Astrocyte of the spinal cord (primary cell): Measurements from ENCODE around the gene PLBD2.

Experiments used
- DNase-seq: peaks from one replicate; pipeline ENCODE4 v3.0.0; 2011; ENCODE audit warnings: low read depth, low spot score
- H3K4me3 ChIP-seq: 2 replicates; pipeline ENCODE4 v1.5.1; 2011; ENCODE audit warnings: low read depth, mild to moderate bottlenecking, low read length, moderate library complexity
- CTCF ChIP-seq: IDR thresholded peaks from 2 replicates; pipeline ENCODE4 v1.5.1; 2012; ENCODE audit warnings: low read depth, mild to moderate bottlenecking, low read length, inconsistent platforms
- in situ Hi-C: cut with HindIII; loops from 2 replicates; pipeline ENCODE4 v1.10.0; 2017; ENCODE audit warnings: low sequenced_read_pairs

PLBD2 gene

DNA sequence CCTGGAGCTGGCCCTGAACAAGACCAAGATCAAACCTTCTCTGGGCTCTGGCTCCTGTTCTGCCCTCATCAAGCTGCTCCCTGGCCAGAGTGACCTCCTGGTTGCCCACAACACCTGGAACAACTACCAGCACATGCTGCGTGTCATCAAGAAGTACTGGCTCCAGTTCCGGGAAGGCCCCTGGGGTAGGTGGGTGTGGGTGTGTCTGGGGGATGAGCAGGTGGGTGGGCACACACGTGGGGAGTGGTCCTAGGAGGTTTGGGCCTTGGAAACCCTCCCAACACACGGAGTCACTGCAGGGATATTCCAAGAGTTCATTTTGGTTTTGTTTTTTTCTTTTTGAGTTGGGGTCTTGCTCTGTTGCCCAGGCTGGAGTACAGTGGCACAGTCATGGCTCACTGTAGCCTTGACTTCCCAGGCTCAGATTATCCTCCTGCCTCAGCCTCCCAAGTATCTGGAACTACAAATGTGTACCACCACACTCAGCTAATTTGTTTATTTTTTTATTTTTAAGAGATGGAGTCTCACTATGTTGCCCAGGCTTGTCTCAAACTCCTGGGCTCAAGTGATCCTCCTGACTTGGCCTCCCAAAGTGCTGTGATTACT is 16.5 kb downstream of the PLBD2 start:
- H3K4me3 ChIP-seq: no peak overlapping the region
- DNase-seq: no peak
- in situ Hi-C loops: no loop called here
- no peak for TF ChIP-seq CTCF

- H3K4me3 ChIP-seq: no peak overlapping the region
- DNase-seq: no peak
- in situ Hi-C loops: no loop called here
- no peak for TF ChIP-seq CTCF
These were observed 19.9 kb downstream of the PLBD2 start for GRCh38 chr12:113378291-113378690.

- no peak for TF ChIP-seq CTCF
- DNase-seq: no peak
- in situ Hi-C loops: no loop called here
- no peak overlapping the region for H3K4me3 ChIP-seq
These were observed 22.8 kb downstream of the PLBD2 start for GRCh38 chr12:113381220-113381619.

GRCh38 chr12:113382206-113382605 is 23.8 kb downstream of the PLBD2 start:
- no peak overlapping the region for H3K4me3 ChIP-seq
- in situ Hi-C loops: no loop called here
- no peak for TF ChIP-seq CTCF
- no peak for DNase-seq

GRCh38 chr12:113384778-113385177 is 26.4 kb downstream of the PLBD2 start:
- TF ChIP-seq CTCF: no peak
- in situ Hi-C loops: no loop called here
- no peak for DNase-seq
- H3K4me3 ChIP-seq: no peak overlapping the region

- DNase-seq: no peak
- in situ Hi-C loops: no loop called here
- no peak overlapping the region for H3K4me3 ChIP-seq
- TF ChIP-seq CTCF: no peak
These were observed 27.0 kb downstream of the PLBD2 start for GRCh38 chr12:113385282-113385882.
